GM18508 (cell line): Measurements from ENCODE around the gene SRP14.

Source experiments
- ATAC-seq: cut with Tn5 transposase; IDR thresholded peaks from one replicate; pipeline ENCODE4 v1.9.1; 2021; ENCODE audit warnings: moderate number of reproducible peaks; ENCODE audit not compliant: insufficient read depth, unreplicated experiment

The SRP14 gene

DNA sequence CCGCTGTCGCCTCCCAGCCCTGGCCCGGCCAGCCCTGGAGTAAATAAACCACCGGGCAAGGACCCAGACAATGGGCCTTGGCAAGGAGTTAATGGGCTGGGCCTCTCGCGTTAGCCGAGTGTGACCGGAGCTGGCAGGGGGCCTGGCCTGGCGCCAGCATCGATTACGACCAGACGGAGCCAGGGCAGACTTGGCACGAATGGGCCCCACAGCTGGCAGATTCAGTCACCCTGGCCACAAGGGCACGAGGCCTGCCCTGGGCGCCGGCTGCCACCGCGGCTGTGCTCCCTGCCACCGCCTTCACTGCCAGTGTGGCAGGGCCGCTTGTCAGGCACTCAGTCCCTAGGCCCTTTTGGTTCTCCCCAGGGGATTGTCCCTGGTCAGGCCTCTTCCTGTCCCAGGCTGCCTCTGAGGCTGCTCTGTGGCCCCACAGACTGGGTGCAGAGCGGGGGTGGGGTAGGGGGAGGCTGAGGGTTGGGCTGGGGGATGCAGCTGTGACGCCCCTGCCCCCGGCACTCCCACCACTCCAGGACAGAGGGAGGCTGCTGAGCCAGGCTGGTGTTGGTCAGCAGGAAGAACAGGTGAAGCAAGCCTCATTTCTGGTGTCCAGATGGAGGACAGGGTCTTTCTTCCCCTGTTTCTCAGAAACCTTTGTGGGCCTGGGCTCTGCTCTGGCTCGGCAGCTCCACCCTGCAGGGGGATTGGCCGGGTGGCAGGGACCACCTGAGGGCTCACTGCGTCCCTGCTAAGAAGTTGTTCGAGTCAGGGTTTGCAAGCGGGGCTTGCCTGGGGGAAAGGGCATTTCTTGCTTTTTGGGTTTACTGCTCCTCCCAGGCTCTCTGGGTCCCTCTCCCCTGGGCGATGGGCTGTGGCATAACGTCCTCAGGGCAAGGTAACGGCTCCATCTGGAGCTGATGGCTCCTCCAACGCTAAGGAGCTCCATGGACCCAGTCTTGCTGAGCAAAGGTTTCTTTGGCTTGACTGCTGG lies 30.5 kb upstream of the SRP14 start:
- no peak for ATAC-seq

DNA sequence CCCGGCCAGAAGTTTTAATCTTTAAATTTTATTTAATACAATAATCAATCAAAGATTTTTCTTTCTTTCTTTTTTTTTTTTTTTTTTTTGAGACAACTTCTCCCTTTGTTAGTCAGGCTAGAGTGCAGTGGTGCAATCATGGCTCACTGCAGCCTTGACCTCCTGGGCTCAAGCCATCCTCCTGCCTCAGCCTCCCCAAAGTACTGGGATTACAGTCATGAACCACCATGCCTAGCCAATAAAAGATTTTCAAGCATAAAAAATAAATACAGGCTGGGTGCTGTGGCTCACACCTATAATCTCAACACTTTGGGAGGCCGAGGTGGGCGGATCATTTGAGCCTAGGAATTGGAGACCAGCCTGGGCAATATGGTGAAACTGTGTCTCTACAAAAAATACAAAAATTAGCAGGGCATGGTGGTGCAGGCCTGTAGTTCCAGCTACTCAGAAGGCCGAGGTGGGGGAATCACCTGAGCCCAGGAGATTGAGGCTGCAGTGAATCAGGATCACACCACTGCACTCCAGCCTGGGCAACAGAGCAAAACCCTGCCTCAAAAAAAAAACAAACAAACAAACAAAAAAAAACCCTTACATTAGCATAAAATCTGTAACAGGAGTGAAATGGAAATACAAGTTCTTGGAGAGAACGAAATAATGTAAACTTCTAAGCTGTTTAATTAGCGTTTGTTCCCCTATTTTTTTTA lies 29.1 kb upstream of the SRP14 start:
- ATAC-seq: no peak

DNA sequence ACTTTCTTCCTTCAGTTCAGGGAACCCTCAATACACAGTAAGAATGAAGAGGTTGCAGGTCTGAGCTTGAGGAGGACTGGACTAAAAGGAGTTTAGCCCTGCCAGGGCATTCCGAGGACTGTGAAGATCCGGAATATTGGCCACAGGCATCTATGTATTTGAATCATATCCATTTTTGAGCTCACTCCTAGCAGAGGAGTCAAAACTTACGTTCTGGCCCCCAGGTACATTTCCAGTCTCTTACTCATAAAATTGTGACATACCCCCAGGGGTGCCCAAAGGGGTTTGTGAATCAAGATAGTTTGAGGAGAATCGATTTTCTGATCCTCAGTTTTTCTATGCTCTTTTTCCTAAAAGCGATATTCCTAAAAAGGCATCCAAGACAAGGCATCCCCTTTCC lies 27.6 kb upstream of the SRP14 start:
- ATAC-seq: no peak

DNA sequence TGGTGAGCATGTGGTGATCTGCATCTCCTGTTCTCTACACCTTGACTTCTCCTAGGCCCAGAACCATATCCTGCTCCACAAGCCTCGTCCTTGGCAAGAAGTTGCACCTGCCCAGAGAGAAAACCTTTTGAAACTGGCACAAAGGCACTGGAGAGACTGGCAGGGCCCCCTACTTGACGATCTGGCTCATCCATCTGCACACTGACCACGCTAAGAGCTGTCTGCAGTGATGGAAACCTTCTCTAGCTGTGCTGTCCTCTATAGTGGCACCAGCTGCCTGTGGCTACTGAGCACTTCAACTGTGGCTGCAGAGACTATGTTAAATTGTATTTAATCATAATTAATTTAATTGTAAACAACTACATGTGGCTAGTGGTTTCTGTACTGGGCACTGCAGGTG lies 26.2 kb upstream of the SRP14 start:
- ATAC-seq: no peak

DNA sequence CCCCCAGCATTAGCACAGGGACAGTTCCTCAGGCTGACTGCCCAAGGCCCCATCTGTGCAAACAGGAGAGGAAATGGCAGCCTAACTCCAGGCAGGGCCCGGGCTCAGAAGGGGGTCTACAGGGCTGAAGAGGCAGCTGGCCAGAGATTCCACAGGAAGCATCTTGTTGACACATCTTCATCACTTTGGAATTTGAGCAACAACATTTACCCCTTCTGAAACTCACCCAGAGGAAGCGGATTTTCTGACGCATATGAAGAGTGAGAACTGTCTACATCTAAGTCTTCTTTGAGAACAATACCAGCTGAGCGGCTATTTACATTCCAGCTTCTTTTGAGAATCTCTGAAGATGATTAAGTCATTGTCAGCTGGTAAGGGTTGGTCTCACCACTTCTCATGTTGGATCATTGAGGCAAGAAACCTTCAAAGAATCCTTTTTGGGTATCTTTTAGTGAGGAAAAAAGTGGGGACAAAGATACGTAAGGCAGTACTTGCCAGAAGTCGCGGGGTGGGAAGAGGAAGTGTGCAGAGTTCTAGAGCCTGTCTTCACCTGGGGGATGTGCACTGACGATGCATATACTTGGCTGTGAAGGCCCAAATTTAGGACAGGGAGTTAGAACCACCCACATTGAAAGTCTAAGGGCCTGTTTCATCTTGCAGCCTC lies 25.4 kb upstream of the SRP14 start:
- ATAC-seq: no peak

DNA sequence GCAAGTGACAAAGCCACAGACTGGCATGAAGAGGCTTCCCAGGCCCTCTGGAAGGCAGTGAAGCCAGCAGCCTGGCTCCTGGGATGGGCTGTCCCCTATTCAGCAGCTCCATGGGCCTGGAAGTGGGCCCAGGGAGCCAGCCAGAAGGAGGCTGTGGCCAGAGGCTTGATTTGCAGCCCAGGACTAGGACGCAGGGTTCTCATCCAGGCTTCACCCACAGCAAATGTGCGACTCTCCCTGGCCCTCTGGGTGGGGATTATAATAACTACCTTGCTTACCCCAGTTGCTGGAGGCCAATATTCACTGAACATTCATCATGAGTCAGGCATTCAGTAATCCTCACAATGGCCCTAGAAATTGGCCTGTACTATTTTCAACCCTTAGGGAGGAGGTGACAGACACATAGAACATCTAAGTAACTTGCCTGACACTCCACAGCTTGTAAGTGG lies 24.6 kb upstream of the SRP14 start:
- ATAC-seq: no peak

DNA sequence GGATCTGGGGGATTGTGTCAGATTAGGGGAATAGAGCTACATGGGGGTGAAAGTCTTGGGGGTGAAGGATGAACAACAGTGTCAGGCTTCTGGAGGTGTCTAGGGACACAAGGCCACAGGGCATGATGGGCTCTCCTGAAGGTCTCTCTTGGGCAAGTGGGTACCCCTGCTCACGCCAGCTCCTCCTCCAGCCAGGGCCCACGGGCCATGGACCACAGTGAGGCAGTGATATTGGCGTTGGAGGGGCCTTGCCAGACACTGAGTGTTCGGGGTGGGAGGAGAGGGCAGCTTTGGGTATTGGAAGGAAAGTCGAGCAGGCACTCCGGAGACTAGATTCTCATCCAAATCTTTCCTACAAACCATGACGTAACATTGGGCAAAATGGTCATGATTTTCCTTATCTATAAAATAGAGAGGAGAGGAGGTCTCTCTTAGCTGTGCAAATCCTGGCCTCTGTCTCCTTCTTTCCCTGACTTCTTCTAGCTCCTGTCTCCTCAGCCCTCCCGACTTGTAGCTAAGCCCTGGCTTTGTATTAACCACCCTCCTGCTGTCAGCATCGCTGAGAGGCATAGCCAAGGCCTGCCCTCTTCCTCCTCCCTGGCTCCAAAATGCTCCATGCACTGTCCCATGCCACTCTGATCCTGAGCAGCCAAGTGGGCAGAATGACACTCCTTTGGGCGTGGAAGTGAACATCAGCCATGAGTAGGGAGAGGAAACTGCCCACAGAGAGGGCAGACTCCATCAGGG lies 24.0 kb upstream of the SRP14 start:
- no peak for ATAC-seq

DNA sequence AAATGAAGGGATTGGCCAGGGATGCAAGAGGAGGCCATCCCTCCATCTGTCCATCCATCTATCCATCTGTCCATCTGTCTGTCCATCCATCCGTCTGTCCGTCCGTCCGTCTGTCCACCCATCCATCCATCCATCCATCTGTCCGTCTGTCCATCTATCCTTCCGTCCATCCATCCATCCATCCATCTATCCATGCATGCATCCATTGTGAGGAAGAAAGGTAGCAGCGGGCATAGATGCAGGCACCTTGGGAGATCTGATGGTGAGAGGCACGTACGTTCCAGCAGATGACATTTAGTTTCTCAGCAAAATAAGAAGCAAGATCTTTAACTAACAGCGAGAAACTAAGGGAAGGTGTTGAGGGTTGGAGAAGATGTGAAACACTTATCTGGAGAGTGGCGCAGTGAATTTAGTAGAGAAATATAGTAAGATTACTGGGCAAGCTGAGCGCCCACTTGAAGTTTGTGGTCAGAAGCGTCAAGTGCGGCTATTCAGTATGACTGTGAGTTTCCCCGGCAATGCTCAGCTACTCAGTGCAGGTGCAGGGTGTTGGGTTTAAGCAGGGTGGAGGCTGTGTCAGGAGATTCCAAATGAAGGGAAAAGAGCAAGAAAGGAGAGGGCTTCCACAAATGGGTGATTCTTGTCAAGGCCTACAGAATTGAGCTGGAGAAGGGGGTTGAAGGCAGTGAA lies 22.4 kb upstream of the SRP14 start:
- no peak for ATAC-seq

DNA sequence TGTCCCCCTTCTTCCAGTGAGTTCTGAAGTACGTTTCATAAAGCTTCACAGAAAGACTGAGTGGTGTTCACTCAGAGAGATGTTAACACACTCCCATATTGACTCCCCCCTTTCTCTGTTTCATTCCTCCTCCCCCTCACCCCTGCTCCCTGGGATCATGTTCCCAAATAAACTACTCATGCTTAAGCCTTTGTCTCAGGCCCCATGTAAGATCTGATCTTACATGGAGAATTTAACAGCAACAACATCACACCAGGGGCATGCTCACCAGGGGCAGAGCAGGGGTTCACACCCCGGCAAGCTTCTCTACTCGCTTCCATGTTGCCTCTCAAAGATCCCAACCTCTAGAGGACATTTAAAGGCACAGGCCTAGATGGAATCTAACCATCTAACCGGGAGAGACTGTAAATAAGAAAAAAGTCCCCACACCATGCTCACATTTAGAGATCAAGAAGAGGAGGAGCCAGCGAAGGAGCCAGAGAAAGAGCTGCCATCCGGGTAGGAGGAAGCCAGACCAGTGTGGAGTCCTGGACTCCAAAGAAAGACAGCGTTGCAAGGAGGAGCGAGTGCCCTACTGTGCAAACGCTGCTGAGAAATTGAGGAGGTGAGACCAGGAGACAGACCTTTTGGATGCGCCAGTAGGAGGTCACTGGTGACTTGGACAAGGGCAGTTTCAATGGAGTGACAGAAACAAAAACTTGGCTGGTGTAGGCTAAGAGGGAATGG lies 21.4 kb upstream of the SRP14 start:
- ATAC-seq: no peak

DNA sequence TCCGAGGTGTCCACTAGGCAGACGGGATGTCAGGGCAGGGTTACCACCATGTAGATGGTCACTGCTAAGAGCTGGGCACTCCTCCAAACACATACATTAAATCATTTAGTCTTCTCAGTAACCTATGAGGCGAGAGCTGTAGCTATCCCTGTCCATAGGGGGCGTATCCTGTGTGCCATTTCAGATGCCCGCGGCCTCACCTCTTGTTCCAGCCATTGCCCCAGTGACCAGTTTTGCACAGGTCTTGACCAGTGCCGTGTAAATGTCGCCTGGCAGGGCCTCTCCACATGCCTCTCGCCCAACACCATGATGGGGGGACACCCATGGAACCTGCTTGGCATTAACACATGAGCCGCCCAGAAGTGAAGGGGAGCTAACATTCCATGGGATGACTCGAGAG lies 20.8 kb upstream of the SRP14 start:
- no peak for ATAC-seq

DNA sequence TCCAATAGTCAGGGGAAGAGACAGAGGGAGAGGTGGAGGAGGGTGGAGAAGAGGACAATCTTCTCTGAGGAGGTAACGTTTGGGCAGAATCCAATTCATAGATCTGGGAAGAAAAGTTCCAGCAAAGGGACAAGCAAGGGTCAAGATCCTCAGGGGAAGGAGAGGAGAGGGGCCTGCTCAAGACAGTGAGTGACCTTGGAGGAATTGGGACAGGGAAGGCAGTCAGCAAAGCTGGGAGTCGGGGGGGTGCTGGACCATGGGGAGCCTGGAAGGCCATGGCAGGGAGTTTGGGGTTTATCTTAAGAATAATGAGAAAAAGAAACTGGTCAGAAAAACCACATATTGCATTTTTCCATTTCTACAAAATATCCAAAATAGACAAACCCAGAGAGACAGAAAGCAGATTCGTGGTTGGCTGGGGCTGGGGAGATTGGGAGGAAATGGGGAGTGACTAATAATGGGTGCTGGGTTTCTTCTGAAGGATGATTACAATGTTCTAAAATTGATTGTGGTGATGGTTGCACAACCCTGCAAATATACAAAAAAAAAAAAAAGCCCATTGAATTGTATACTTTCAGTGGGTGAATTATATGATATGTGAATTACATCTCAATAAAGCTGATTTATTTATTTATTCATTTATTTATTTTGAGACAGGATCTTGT lies 19.6 kb upstream of the SRP14 start:
- ATAC-seq: no peak

DNA sequence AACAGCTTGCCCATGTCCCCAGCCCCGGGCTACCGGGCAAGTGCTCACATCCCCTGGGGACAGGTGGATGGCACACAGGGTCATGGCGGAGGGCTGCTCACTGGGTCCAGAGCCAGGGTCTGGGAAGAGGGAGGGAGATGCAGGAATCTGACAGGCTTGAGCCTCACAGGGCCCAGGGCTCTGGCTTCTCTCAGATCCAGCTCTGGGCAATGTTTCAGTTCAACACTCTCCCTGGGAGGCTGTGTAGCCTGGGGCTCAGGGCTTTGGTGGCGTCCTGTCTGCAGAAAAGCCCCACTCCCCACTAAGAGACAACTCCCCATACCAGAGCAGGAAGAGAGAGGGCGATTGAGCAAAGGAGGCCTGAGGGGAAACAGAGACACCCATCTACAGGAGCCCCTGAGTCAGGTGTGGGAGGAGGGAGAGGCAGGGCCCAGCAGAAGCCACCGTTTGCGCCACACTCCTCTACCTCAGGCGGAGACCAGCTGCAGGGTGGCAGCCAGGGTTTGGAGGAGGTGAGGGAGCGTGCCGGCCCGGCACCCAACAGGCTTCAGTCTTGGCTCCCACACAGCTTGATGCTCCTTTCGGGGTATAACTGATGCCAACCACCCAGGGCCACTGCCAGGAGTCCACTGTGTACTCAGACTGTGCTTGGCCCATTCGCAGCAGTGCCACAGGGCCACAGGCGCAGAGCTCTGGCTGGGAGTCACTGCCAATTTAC lies 16.8 kb upstream of the SRP14 start:
- ATAC-seq: no peak

DNA sequence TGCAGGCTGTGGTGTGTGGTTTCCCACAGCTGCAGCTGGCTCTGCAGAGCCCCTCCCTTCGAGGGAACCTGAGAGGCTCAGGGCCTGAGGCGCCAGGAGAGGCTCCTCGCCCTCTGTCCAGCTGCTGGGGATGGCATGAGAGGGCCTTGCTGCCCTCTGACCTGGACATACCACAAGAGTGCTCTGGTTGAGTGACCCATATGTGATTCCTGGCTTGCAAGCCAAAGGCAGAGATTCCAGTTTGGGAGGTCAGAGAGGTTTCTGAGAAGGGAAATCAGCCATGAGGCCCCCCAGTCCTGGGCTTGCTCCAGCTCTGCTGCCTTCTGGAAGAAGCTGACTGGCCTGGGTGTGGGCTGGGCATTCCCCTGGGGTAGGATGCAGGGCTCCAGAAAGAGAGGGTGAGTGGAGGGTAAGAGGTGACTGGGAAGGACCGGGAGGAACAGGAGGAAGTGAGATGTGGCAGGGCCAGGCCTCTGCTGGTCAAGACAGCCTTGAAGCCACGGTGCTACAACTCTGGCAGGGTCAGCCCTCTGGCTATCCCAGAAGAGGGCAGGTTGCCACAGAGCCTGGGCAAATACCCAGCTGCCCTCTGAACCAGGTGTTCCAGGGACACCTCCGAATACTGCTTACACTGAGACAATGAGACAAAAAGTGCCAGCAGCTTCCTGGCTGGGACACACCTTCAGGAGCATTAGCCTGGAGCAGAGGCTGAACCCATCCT lies 16.0 kb upstream of the SRP14 start:
- no peak for ATAC-seq

DNA sequence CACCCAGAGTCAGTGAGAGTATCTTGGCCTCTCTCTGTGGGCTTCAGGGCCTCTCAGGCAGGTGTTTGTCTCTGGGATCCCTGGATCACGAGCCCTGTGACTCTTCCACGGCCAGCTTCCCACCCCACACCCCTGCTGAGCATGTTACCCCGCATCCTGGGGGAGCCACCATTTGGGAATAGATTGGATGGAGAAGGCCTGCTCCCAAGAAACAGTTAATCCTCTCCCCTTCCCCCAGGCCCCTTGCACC lies 15.5 kb upstream of the SRP14 start:
- ATAC-seq: no peak

DNA sequence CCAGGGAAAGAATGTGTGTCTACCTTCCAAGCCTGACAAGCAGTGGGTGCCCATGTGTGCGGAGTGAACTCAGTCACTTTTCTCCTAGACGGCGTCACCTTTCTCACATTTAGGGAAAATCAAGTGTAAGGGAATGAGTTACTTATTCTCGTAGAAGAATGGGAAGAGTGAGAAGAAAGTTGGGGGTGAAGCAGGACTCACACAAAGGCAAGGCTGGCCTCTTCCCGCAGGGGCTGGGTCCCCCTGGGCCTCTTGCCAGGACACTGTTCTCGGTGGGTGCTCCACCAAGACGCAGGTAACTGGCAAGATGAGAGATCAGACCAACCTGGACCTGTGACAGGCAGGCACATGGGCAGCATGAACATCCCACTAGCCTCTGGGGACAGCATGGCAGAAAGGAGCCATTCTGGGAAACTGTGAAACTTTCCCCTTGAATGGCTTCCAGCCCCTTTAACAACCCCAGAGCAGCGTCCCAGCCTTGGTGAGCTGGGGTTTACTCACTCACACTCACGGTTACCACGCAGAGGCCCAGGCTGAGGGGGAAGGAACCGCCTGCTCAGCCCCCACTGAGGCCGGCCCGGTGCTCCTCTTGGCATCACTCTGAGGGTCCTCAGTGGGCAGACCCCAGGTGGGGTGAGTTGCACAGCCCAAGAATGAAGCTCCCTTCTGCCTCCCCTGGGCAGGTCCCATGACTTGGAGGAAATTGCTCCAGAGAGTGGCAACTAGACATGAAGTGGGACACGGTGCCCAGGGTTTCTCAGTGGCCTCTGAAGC lies 15.0 kb upstream of the SRP14 start:
- no peak for ATAC-seq

DNA sequence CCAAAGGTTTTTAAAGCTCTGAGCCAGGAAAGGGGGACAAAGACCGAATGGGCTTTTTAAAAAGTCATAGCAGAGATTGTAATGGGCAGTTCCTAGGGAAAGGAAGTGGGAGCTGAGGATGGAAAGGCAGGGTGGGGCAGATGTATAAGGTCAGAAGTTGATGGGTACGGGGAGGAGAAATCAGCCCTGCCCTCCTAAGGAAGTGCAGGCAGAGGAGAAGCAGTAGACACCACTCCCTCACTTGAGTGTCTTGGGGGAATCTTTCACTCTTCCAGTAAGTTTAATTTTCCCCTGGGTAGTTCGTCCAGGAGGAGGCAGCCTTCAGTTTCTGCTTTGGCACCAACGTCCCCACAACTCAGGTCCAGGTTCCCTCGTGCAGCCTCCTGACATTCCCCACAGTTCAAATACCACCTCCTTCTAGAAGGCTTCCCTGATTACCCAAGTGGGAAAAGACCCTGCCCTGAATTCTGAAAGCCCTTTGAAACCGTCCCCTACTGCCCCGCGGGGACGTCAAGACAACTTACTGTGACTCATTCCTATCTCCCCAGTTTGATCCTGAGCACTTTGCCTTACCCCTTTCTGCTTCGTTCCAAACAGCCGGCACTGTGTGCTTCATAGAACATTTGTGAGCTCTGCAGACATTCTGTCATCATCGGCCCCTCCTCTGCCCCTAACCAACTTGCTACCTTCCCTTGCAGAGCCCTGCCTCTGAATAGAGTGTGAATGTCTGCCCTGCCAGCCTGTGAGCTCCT lies 14.3 kb upstream of the SRP14 start:
- no peak for ATAC-seq
